ENCODE data around the gene UNCX. TPM values are rescaled to one million over a fixed set of nuclear protein-coding genes. Genes with fewer than 3 reads are reported as not detected.
A peak's percentile ranks its signal among the peaks of the same experiment; 100 is the strongest.

UNCX gene
- total and polyA plus RNA-seq, 2 of the 4 experiments (the other 2 are of a cell fraction) = not detected

GRCh38 chr7:1200045-1200444 lies 32.6 kb upstream of the UNCX start:
- Histone ChIP-seq H3K27ac (ENCODE audit: insufficient read depth, low read length) (no peak overlapping the region), H3K9me1 (ENCODE audit: insufficient read depth, low read length) (no peaks in the 10 kb centered on the region), H3K9me3 (ENCODE audit: control insufficient read depth, insufficient read depth, low read length) (no peaks in the 10 kb centered on the region), H3K18ac (ENCODE audit: low read depth, low read length) (no peak overlapping the region), H3K27me3 (ENCODE audit: control insufficient read depth, insufficient read depth, low read length) (peaks cover 38% of the 10 kb centered on the region), H3K56ac (ENCODE audit: extremely low read depth, insufficient read depth, low read length) (no peak overlapping the region), H2AK9ac (replicated peaks; ENCODE audit: low read depth, low read length, poor library complexity) (no peak overlapping the region), H2AFZ (replicated peaks; ENCODE audit: low read length, poor library complexity) (peak overlapping the region; percentile 47), H3K4me2 (ENCODE audit: low read depth, low read length) (no peak overlapping the region), H3K4me3 (ENCODE audit: insufficient read depth, low read depth, low read length) (no peak overlapping the region), H3K36me3 (ENCODE audit: control insufficient read depth, insufficient read depth, low read length) (no peaks in the 10 kb centered on the region), H2BK120ac (ENCODE audit: low read depth, low read length) (no peak overlapping the region), H4K20me1 (ENCODE audit: insufficient read depth, low read length) (peaks cover 3% of the 10 kb centered on the region; the same call in 1 of the 2 replicates), H2BK15ac (ENCODE audit: low read depth, low read length) (no peak overlapping the region; the same call in 2 of the 3 replicates), H3K14ac (replicated peaks; ENCODE audit: low read depth, low read length) (no peak overlapping the region), H3K23ac (ENCODE audit: low read depth, low read length) (no peak overlapping the region), H3K9ac (ENCODE audit: low read depth, low read length) (no peak overlapping the region), H2BK20ac (ENCODE audit: low read depth, low read length) (no peak overlapping the region), H2AK5ac (ENCODE audit: low read depth, low read length) (no peak overlapping the region), H2BK5ac (ENCODE audit: low read depth, low read length, poor library complexity, severe bottlenecking) (no peak overlapping the region), H3K4ac (ENCODE audit: low read depth, low read length) (no peak overlapping the region), H4K91ac (ENCODE audit: insufficient read depth, low read depth, low read length) (no peak overlapping the region), H4K8ac (ENCODE audit: low read depth in 2 of 2, low read length in 2 of 2) (no peak overlapping the region), H3K4me1 (ENCODE audit: control insufficient read depth, insufficient read depth, low read length) (peaks cover 5% of the 10 kb centered on the region), H4K5ac (ENCODE audit: low read depth, low read length) (no peak overlapping the region), H3K79me1 (ENCODE audit: low read depth in 1 of 2, low read length in 2 of 2) (no peaks in the 10 kb centered on the region)
- dilution Hi-C loops (cut with HindIII; ENCODE audit: low sequenced_read_pairs, unreplicated experiment) (no loop called here), intact Hi-C loops (cut with micrococcal nuclease) (no loop called here), in situ Hi-C loops (cut with MboI; ENCODE audit: low sequenced_read_pairs) (no loop called here)
- ATAC-seq (ENCODE audit: low read depth) (no peak), DNase-seq (peak; percentile 29)
- no TSS peak for BruUV-seq (replicated peaks)
- TF ChIP-seq CEBPB (IDR thresholded peaks at IDR 0.05; ENCODE audit: low read depth, low read length) = no peak
- TF ChIP-seq CHD1 (IDR thresholded peaks at IDR 0.05; ENCODE audit: low read depth, low read length) = no peak
- ChIA-PET POLR2A (ENCODE audit: unreplicated experiment) (no interaction called here), CTCF (no interaction called here)
- WGBS, 2 experiments (ENCODE audit: extremely low coverage in 2 of 2, insufficient read length in 1 of 2) = 19% methylated on average over 9 of the region's 19 CpGs; no CpG with 5 or more reads in 1 of the 2 experiments

All from IMR-90 (cell line).